ENCODE measurements around the gene SLBP. TPM values are rescaled to one million over a fixed set of nuclear protein-coding genes. Genes with fewer than 3 reads are reported as not detected.

Gene SLBP
- total and polyA plus RNA-seq, 10 of the 15 experiments (the other 5 are each of a cell fraction or from before 2014, with no cell fraction given), result 94.4 to 278 (median 158) TPM

DNA sequence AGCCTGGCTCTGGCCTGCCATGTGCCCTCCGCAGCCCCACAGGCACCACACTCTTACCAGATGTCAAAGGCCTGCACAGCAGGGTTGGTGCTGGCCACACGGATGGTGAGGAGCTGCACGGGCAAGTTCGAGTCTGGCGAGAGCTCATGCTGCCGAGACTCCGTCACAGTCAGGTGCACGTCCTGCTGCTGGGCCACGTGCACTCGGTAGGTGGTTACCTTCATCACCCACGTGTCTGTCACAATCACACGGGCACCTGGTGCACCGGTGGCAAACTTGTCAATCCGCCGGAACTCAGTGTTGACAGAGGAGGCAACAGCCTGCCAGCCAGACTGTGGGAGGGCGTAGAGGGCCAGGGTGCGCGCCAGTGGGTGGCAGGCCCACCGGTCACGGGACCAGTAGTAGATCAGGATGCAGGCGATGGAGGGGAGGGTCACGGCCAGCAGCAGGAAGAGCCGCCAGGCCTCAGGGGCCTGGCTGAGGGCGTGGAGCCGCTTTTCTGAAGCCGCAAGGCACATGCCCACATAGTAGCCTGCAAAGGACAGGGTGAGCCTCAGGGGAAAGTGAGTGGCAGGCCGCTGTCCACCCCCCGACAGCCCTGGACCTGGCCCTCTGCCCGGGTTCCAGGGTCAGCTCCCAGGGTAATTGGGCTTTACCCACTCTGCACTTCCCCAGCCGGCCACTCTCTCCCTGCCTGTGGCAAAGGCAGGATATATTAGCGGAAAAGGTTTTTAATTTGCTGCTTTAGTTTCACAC is 6.2 kb upstream of the SLBP start:
- POLR2A ChIA-PET, result interaction anchor here (0.7 kb wide), 1 partner anchor 9 kb away, joined by 3 read pairs; no protein-coding TSS in a partner anchor
- H3K9me3 ChIP-seq (replicated peaks; ENCODE audit: control insufficient read depth, insufficient read depth, low read length), result no peaks in the 10 kb centered on the region
- no peak overlapping the region for H3K27ac ChIP-seq (ENCODE audit: control insufficient read depth, insufficient read depth)
- no peak overlapping the region for H3K4me3 ChIP-seq
- H2AFZ ChIP-seq (ENCODE audit: control insufficient read depth, low read depth, low read length), result no peak overlapping the region
- H3K4me1 ChIP-seq (ENCODE audit: control insufficient read depth, insufficient read depth, low read length), result peaks cover 40% of the 10 kb centered on the region
- H3K4me2 ChIP-seq (ENCODE audit: control insufficient read depth, insufficient read depth), result no peak overlapping the region
- no peak for FAIRE-seq
- no peak for DNase-seq (ENCODE audit: low read depth, low spot score)
- peaks cover 4 to 6% of the 10 kb centered on the region in 2 experiments for H3K36me3 ChIP-seq (ENCODE audit: control insufficient read depth in 2 of 2, insufficient read depth in 2 of 2, low read length in 1 of 2)
- SMC1A ChIA-PET (ENCODE audit: uncharacterized antibody, unreplicated experiment), result interaction anchor here (11.0 kb wide), 1 partner anchor 25 kb away, joined by 132 read pairs; no protein-coding TSS in a partner anchor
- RAD21 ChIA-PET (ENCODE audit: unreplicated experiment), result interaction anchor here (1.3 to 3.3 kb wide), 2 partner anchors 10 to 25 kb away, joined by 3 to 32 read pairs; no protein-coding TSS in a partner anchor
- ATAC-seq, result no peak
- peaks cover 4% of the 10 kb centered on the region for H4K20me1 ChIP-seq (ENCODE audit: control insufficient read depth, insufficient read depth)
- peaks cover 71% of the 10 kb centered on the region for H3K79me2 ChIP-seq (ENCODE audit: control insufficient read depth, insufficient read depth, low read length)
- H3K27me3 ChIP-seq (replicated peaks in 1 of 2; ENCODE audit: control insufficient read depth in 2 of 2, insufficient read depth in 2 of 2, low read length in 1 of 2), result no peaks in the 10 kb centered on the region
- TSS peak; percentile 44 for BruUV-seq (replicated peaks)
- H3K9ac ChIP-seq (ENCODE audit: control insufficient read depth, insufficient read depth, low read length), result no peak overlapping the region
- intact Hi-C loops (cut with micrococcal nuclease; ENCODE audit: unreplicated experiment) (no loop called here), in situ Hi-C loops (cut with MboI) (no loop called here)
- CTCF ChIA-PET, result interaction anchor here (15.5 kb wide), 1 partner anchor 24 kb away, joined by 317 read pairs; no protein-coding TSS in a partner anchor
- WGBS (ENCODE audit: insufficient coverage, insufficient replicate concordance, low lambda C conversion rate, missing lambda C conversion rate), result 78% methylated on average over 31 of the region's 31 CpGs
- no peak for TF ChIP-seq EGR1 (IDR thresholded peaks at IDR 0.05; ENCODE audit: borderline replicate concordance in 1 of 2, low read depth in 2 of 2, low read length in 2 of 2)
- TF ChIP-seq, protein P1, sequence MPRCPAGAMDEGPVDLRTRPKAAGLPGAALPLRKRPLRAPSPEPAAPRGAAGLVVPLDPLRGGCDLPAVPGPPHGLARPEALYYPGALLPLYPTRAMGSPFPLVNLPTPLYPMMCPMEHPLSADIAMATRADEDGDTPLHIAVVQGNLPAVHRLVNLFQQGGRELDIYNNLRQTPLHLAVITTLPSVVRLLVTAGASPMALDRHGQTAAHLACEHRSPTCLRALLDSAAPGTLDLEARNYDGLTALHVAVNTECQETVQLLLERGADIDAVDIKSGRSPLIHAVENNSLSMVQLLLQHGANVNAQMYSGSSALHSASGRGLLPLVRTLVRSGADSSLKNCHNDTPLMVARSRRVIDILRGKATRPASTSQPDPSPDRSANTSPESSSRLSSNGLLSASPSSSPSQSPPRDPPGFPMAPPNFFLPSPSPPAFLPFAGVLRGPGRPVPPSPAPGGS (IDR thresholded peaks at IDR 0.05; ENCODE audit: borderline replicate concordance, insufficient read depth, low read depth, low read length, poor library complexity, severe bottlenecking), result no peak
- TF ChIP-seq, protein P2, sequence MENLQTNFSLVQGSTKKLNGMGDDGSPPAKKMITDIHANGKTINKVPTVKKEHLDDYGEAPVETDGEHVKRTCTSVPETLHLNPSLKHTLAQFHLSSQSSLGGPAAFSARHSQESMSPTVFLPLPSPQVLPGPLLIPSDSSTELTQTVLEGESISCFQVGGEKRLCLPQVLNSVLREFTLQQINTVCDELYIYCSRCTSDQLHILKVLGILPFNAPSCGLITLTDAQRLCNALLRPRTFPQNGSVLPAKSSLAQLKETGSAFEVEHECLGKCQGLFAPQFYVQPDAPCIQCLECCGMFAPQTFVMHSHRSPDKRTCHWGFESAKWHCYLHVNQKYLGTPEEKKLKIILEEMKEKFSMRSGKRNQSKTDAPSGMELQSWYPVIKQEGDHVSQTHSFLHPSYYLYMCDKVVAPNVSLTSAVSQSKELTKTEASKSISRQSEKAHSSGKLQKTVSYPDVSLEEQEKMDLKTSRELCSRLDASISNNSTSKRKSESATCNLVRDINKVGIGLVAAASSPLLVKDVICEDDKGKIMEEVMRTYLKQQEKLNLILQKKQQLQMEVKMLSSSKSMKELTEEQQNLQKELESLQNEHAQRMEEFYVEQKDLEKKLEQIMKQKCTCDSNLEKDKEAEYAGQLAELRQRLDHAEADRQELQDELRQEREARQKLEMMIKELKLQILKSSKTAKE (IDR thresholded peaks at IDR 0.05; ENCODE audit: low read depth, poor library complexity, severe bottlenecking), result no peak
- TF ChIP-seq MXI1 (IDR thresholded peaks at IDR 0.05; ENCODE audit: low read depth, low read length), result no peak
- TF ChIP-seq BHLHE40 (IDR thresholded peaks at IDR 0.05; ENCODE audit: borderline replicate concordance in 1 of 2, low read depth in 2 of 2, low read length in 1 of 2), result no peak
- TF ChIP-seq TAF1 (IDR thresholded peaks at IDR 0.05; ENCODE audit: borderline replicate concordance, low read depth, low read length), result no peak
- no peak for TF ChIP-seq BACH1 (IDR thresholded peaks at IDR 0.05; ENCODE audit: borderline replicate concordance)
- TF ChIP-seq SMAD1 (IDR thresholded peaks at IDR 0.05; ENCODE audit: low read depth, partially characterized antibody), result no peak
- no peak for TF ChIP-seq SMARCA5 (IDR thresholded peaks at IDR 0.05)
- TF ChIP-seq MYC (IDR thresholded peaks at IDR 0.05; ENCODE audit: insufficient read depth, insufficient read length, insufficient replicate concordance, low read length, severe bottlenecking), result no peak
- TF ChIP-seq, protein P3, sequence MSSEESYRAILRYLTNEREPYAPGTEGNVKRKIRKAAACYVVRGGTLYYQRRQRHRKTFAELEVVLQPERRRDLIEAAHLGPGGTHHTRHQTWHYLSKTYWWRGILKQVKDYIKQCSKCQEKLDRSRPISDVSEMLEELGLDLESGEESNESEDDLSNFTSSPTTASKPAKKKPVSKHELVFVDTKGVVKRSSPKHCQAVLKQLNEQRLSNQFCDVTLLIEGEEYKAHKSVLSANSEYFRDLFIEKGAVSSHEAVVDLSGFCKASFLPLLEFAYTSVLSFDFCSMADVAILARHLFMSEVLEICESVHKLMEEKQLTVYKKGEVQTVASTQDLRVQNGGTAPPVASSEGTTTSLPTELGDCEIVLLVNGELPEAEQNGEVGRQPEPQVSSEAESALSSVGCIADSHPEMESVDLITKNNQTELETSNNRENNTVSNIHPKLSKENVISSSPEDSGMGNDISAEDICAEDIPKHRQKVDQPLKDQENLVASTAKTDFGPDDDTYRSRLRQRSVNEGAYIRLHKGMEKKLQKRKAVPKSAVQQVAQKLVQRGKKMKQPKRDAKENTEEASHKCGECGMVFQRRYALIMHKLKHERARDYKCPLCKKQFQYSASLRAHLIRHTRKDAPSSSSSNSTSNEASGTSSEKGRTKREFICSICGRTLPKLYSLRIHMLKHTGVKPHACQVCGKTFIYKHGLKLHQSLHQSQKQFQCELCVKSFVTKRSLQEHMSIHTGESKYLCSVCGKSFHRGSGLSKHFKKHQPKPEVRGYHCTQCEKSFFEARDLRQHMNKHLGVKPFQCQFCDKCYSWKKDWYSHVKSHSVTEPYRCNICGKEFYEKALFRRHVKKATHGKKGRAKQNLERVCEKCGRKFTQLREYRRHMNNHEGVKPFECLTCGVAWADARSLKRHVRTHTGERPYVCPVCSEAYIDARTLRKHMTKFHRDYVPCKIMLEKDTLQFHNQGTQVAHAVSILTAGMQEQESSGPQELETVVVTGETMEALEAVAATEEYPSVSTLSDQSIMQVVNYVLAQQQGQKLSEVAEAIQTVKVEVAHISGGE (CRISPR knock-in tag; IDR thresholded peaks at IDR 0.05), result no peak

Measured in GM12878 (cell line).